Measurements from ENCODE around the gene FAM174B.

The FAM174B gene

GRCh38 chr15:92655178-92655995 is at the start of gene FAM174B:
FAM174B (minus strand) TSS chr15:92655775.
- DNase-seq, result peak; percentile 26

GRCh38 chr15:92696096-92696495 is 40.5 kb upstream of the FAM174B start:
- DNase-seq, result no peak

DNA sequence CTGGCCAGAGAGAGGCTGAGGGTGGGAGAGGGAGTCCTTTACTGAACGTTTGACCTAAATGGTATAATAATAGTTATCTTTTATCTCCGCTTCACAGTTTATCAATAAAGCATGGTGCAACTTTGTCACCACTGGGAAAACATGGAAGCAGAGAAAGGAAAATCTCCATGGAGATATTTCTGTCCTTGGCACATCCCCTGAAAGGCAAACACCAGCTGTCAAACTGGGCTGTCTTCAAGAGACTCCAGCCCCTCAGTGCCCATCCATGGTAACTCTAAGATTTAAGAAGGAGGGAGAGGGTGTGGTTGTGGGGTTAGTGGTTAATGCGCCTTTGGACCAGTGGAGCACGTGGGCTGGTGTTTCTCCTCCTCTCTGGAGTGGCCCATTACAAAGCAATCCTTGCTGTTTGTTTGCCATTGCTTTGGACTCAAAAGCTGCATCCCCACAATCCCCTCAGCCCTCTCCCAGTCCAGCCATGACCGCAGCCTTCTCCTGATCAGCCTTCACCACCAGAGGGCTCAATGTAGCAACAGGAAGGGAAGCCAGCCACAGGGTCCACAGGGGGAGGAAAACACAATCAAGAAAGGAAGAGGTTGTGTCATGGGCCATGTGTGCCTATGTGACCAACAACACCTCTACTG is 38.2 kb upstream of the FAM174B start:
- DNase-seq, result no peak

DNA sequence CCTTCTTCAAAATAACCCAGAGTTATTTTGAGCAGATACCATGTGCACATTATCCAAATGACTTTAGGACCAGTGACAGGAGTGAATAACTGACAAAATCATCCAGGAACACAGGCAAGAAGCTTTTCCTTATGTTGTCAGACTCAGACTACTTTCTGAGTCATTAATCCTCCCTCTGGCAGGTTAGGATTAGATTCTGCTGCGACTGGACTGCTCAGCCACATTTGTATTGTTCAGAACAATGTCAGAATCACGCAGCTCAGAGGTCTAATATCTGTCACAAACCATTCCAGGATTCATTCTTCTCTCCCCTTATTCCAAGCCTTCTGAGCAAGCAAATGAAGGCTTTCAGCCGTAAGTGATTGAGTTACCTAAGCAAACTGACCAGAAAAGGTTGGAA is 34.8 kb upstream of the FAM174B start:
- DNase-seq, result no peak

- no peak for DNase-seq
These were observed 32.2 kb upstream of the FAM174B start for GRCh38 chr15:92687746-92688145.

GRCh38 chr15:92687195-92687602 is 31.6 kb upstream of the FAM174B start:
- no peak for DNase-seq

DNA sequence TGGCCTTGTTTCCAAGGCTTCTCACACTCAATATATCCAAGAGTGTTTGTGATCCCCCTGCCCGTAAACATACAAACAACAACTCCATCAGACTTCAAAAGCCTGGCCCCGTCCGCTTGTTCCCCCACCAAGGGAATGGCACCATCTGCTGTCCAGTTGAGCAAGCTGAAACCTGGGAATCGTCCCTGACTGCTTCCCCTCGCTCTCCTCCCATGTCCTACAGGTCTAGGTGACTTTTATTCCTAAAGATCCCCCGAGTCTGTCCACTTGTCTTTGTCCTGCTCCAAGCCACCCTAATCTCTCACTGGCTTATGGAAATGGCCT is 27.9 kb upstream of the FAM174B start:
- no peak for DNase-seq

- no peak for DNase-seq
These were observed 27.4 kb upstream of the FAM174B start for GRCh38 chr15:92682741-92683510.

DNA sequence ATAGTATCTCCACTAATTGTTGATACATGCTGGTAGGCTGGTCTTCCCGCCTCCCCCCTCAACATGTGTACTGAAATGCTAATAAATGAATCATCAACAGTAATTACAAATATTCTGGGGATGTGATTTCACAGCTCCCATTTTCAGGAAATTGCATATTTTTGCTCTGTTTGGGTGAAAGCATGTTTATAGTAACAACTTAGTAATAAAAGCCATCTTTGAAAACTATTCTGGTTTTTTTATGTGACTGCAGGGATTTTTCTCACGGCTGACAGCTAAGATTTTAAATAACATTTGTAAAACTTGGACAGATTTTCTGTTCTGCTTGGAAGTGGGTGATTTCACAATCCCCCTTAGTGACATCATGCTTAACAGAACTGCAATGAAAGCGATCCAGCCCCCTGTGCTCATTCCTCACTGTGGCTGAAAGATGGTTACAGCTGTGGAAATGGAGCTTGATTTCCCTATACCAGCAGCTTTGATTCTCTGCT is 25.6 kb upstream of the FAM174B start:
- DNase-seq, result no peak

DNA sequence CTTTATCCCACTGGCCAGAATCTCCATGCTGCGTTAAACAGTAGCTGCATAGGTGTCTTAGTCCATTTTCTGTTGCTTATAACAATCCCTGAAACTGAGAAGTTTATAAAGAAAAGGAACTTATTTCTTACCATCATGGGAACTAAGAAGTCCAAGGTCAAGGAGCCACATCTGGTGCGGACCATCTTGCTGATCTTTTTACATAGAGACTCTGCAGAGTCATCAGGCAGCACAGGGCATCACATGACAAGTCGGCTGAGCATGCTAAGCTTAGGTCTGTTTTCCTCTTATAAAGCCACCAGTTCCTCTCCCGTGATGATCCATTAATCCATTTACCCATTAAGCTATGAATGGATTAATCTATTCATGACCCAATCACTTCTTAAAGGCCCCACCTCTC is 22.4 kb upstream of the FAM174B start:
- DNase-seq, result no peak

DNA sequence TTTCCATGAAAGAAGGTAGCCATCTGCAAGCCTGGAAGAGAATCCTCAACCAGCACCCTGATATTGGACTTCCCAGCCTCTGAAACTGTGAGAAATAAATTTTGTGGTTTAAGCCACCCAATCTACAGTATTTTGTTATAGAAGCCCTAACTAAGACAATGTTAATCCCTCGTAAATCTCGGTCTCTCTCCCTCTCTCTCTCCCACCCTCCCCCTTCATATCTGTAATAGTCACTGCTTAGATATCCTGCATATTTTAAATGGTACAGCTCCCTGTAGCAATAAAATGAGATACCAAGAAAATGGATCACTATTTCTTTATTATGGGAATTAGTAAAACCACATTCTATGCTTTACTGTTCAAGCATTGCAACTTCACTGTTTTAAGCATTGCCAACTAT is 21.0 kb upstream of the FAM174B start:
- no peak for DNase-seq

DNA sequence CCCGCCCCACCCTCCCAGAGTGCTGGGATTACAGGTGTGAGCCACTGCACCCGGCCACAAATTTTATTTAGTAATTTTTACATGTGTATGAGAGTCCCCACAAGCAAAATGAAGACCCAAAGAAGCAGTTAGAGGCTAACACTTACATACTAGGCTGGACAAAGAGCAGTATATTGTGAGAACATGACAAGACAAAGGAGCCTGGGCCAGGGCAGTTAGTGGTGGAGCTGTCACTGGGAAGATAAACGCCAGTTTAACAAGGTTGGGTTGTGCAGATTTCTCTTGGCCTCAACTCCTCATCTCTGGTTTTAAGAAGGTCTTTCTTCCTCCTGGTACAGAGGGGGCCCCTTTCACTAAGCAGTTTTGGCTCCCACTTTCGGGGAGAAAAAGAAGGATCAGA is 19.9 kb upstream of the FAM174B start:
- no peak for DNase-seq

- DNase-seq, result no peak
These were observed 18.8 kb upstream of the FAM174B start for GRCh38 chr15:92674347-92674746.

DNA sequence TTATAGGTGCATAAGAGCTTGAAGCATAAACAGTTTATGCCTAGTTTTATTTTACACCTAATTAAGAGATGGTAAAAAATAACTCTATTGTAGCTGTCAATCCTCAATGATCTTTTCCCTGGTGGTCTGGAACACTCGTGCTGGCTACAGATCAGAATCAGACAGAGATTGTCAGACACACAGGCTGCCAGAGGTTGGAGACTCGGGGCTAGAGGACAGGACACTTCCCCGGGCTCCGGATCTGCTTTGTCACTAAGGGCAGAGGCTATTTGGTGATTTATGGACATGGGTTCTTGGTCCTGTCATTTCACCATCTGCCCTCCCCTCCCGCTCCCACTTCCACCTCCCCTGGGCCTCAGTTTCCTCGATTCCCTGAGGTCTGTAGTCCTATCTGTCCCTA is 16.5 kb upstream of the FAM174B start:
- no peak for DNase-seq

DNA sequence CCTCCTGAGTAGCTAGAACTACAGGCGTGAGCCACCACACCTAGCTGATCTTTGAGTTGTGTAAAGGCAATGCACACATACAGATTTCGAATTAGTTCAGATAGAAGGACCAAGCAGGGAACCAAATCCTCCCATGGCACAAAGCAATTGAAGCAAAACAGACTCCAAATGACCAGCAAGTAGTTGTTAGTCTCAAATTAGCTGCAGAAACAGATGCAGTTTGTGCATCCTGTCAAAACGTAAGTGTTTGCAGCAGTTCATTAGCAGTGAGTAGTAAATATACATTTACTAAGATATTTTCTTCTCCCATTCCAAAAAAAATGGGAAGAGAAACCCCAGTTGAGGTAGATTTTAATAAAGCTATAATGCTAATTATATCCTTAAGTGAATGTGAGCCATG is 15.8 kb upstream of the FAM174B start:
- no peak for DNase-seq

DNA sequence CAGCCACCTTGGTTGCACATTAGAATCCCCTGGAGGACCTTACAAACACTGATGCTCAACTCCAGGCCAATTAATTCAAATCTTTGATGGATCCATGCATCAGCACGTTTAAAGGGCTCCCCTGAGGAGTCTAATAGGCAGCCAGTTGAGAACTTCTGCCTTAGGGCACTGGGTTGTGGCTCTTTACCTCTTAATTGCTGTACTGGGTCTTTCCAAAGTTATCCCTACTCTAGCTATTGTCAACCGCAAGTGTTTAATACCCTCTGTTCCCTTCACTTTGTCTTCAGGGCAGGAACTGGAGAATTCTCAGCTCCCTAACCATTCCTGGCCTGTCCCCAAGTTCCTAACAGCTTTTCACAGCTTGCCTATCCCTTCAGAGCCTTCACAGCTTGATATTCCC is 15.0 kb upstream of the FAM174B start:
- DNase-seq, result no peak

DNA sequence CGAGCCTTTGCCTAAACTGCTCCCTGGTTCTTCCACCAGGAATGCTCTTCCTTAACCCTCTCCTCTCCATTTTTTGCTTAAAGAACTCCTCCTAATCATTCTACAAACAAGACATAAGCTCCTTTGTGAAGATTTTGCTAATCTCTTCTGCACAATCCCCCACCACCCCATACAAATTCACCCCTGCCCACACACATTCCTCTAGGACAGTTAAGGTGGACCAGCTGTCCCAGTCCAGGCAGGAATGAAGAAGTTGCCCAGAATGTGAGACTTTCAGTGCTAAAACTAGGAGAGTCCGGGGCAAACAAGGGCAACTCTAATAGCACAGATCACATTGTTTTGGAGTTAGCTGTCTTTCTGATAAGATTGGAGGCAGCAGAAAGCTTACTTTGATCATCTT is 13.9 kb upstream of the FAM174B start:
- DNase-seq, result no peak

- no peak for DNase-seq
These were observed 13.0 kb upstream of the FAM174B start for GRCh38 chr15:92668620-92669019.

DNA sequence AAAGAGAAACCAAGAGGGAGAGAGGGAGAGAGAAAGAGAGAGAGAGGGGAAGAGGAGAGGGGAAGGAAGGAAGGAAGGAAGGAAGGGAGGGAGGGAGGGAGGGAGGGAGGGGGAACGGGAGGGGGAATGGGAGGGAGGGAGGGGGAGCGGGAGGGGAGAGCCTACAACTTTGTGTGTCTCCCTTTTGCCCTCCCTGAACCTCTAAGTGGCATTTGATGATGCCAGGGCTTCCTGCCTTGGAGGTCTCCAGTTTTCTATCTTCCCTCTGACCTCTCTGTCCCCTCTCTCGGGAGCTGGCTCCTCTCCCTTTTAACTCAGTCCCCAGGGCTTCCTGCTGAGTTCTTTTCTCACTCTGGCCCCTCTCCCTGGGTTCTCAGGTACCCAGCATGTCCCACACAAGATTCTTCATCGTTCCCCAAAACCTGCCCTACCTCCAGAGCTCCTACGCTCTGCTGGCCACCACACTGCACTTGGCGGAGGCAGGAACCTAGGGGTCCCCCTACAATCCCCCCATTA is 12.5 kb upstream of the FAM174B start:
- no peak for DNase-seq

- no peak for DNase-seq
These were observed 11.8 kb upstream of the FAM174B start for GRCh38 chr15:92667287-92667904.

GRCh38 chr15:92666780-92667179 is 11.2 kb upstream of the FAM174B start:
- no peak for DNase-seq

DNA sequence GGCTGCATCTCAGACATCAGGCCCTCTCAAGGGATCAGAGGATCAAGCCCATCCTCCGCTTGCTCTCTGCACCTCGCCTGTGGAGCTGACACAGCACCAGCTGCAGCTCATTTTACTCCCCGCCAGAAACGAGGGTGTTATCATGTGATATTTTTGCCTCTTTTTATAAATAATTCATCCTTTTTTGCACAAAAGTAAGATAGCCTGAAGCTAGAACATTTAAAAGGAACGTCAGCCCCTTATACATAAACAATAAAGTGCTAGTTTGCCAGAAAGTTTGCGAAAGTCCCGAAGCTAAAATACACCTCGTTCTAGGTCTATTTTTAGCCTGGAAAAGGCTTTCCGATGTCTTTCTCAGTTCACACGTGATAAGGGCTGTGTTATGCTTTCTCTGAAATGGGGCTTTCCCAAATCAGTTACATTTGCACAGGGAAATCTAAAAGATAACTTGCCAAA is 9.6 kb upstream of the FAM174B start:
- DNase-seq, result no peak

Measured in activated T-cell treated with anti-CD3 and anti-CD28 coated beads, Interleukin-2, amount 50 U/mL, for 1 hour (primary cell).